NT2/D1 (cell line): Measurements from ENCODE around the gene FBXO10.

Experiments
- DNase-seq: peaks from one replicate; pipeline ENCODE4 v3.0.0-alpha.2; 2011; ENCODE audit warnings: low read depth, low spot score
- H3K27me3 ChIP-seq: 2 replicates; pipeline ENCODE4 v1.6.0; 2011; ENCODE audit warnings: mild to moderate bottlenecking; ENCODE audit not compliant: insufficient read length, insufficient read depth
- H3K36me3 ChIP-seq: 2 replicates; pipeline ENCODE4 v1.6.1; 2011; ENCODE audit warnings: mild to moderate bottlenecking, low read length, mixed read lengths; ENCODE audit not compliant: insufficient read depth, insufficient read length
- H3K4me1 ChIP-seq: 2 replicates; pipeline ENCODE4 v1.5.1; 2011; ENCODE audit not compliant: insufficient read depth, insufficient read length
- H3K4me3 ChIP-seq: 2 replicates; pipeline ENCODE4 v1.5.1; 2011; ENCODE audit warnings: low read depth; ENCODE audit not compliant: insufficient read length
- H3K9ac ChIP-seq: 2 replicates; pipeline ENCODE4 v1.6.0; 2011; ENCODE audit warnings: low read depth; ENCODE audit not compliant: insufficient read length
- H3K9me3 ChIP-seq: 2 replicates; pipeline ENCODE4 v1.5.1; 2011; ENCODE audit warnings: mild to moderate bottlenecking, low read length; ENCODE audit not compliant: insufficient read depth
- SUZ12 ChIP-seq: IDR thresholded peaks from 2 replicates; pipeline ENCODE4 v1.6.1; 2011; ENCODE audit not compliant: insufficient read length, insufficient read depth; ENCODE audit errors: extremely low read depth
- YY1 ChIP-seq: IDR thresholded peaks from 2 replicates; pipeline ENCODE4 v1.6.1; 2011; ENCODE audit not compliant: insufficient read length, insufficient read depth
- ZNF274 ChIP-seq: IDR thresholded peaks from 2 replicates; pipeline ENCODE4 v1.6.1; 2011; ENCODE audit warnings: mild to moderate bottlenecking, low read depth, low read length

Gene FBXO10

DNA sequence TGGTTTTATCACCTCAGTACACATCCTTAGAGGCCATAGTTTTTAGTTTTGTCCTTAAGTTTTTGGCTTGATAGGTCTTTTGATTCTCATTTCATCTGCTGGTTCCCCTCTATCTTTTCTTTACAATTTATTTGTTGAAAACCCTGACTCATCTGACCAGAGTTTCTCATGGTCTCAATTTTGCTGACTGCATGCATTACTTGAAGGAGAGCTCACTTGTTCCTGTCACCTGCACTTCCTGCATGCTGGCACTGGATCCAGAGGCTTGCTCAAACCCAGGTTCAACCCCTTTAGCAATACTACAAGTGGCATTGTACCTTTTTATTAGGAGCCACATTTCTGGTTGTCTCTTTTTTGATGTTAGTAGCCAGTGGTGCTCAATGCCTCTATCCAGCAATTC is 26.7 kb downstream of the FBXO10 start:
- DNase-seq: no peak
- Histone ChIP-seq H3K9me3 (no peaks in the 10 kb centered on the region), H3K36me3 (peaks cover 4% of the 10 kb centered on the region), H3K9ac (no peak overlapping the region), H3K27me3 (no peaks in the 10 kb centered on the region), H3K4me3 (no peak overlapping the region), H3K4me1 (no peaks in the 10 kb centered on the region)
- no peak for TF ChIP-seq YY1
- TF ChIP-seq SUZ12: no peak
- TF ChIP-seq ZNF274: no peak

DNA sequence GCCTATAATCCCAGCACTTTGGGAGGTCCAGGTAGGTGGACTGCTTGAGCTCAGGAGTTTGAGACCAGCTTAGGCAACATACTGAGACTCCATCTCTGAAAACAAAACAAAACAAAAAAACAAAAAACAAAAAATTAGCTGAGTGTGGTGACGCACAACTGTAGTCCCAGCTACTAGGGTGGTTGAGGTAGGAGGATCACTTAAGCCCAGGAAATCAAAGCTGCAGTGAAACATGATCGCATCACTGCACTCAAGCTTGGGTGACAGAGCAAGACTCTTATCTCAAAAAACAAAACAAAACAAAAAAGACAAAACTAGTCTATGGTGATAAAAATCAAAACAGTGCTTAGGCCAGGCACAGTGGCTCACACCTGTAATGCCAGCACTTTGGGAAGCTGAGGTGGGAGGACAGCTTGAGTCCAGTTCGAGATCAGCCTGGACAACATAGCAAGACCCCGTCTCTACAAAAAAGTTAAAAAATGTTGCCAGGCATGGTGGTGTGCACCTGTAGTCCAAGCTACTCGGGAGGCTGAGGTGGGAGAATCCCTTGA is 28.8 kb downstream of the FBXO10 start:
- H3K27me3 ChIP-seq: no peaks in the 10 kb centered on the region

DNA sequence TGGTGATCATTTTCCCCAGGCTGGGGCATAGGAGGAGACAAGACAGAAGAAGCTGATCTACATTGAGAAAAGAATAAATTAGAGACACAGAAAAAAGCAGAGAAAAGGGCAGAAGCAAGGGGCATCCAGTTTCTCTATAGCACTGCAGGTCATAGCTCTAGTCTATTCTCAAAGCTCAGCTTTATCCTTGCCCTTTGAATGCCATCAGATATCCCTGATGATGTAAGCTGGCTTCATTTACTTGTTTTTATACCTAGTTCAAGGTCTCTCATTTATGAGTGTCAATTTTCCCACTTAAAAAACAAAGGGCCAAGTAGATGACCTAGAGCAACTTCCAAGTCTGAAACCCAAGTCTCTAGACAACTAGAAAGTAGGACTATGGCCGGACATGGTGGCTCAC is 32.7 kb downstream of the FBXO10 start:
- Histone ChIP-seq H3K4me3 (no peak overlapping the region), H3K9ac (no peak overlapping the region), H3K36me3 (peaks cover 37% of the 10 kb centered on the region), H3K4me1 (no peaks in the 10 kb centered on the region), H3K9me3 (no peaks in the 10 kb centered on the region), H3K27me3 (no peaks in the 10 kb centered on the region)
- no peak for DNase-seq
- no peak for TF ChIP-seq SUZ12
- no peak for TF ChIP-seq YY1
- TF ChIP-seq ZNF274: no peak

More for the DNA sequence above, 28.8 kb downstream of the FBXO10 start:
- H3K36me3 ChIP-seq: peaks cover 4% of the 10 kb centered on the region
- no peak overlapping the region for H3K4me3 ChIP-seq
- no peaks in the 10 kb centered on the region for H3K4me1 ChIP-seq
- TF ChIP-seq YY1 (no peak), SUZ12 (no peak), ZNF274 (no peak)
- no peaks in the 10 kb centered on the region for H3K9me3 ChIP-seq
- H3K9ac ChIP-seq: no peak overlapping the region
- DNase-seq: no peak

DNA sequence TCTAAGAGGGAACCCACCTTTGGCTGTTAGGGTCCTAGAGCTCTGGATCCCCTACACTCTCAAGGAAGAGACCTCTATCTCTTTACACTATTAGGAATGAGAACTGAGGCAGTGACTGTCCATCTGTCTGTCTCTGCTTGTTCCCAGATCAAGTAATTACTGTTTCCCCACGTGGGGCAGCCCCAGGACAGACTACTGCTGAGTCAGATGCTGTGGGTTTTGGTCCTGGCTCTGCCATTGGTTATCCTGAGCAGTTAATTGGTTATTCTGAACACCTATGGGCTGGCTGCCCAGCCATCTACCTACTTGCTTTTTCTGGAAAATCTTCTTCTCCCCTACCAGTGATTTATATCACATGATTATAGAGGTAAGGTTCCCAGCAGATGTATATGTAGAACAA is 33.3 kb downstream of the FBXO10 start:
- Histone ChIP-seq H3K36me3 (peaks cover 41% of the 10 kb centered on the region), H3K27me3 (no peaks in the 10 kb centered on the region)
- TF ChIP-seq ZNF274: no peak
- no peak for TF ChIP-seq YY1
- no peak for TF ChIP-seq SUZ12

DNA sequence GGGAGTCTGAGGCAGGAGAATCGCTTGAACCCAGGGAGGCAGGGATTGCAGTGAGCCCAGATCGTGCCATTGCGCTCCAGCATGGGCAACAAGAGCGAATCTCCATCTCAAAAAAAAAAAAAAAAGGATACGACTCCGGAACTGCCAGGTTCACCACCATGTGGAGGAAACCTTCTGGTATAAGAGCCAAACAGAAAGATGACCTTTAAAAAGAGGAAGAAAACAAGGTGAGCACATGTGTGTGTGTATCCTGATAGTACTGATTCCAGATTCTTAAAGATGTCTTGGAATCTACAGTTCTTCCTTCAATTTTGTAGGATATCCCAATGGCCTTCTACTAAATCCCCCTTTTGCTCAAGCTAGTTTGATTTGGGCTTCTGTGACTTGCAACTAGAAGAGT is 33.7 kb downstream of the FBXO10 start:
- no peak overlapping the region for H3K4me3 ChIP-seq
- H3K27me3 ChIP-seq: no peaks in the 10 kb centered on the region
- no peak overlapping the region for H3K9ac ChIP-seq
- DNase-seq: no peak
- H3K9me3 ChIP-seq: no peaks in the 10 kb centered on the region
- no peaks in the 10 kb centered on the region for H3K4me1 ChIP-seq
- peaks cover 45% of the 10 kb centered on the region for H3K36me3 ChIP-seq
- TF ChIP-seq SUZ12 (no peak), ZNF274 (no peak), YY1 (no peak)

More for the DNA sequence above, 33.3 kb downstream of the FBXO10 start:
- Histone ChIP-seq H3K9ac (no peak overlapping the region), H3K9me3 (no peaks in the 10 kb centered on the region), H3K4me1 (no peaks in the 10 kb centered on the region), H3K4me3 (no peak overlapping the region)
- DNase-seq: no peak

DNA sequence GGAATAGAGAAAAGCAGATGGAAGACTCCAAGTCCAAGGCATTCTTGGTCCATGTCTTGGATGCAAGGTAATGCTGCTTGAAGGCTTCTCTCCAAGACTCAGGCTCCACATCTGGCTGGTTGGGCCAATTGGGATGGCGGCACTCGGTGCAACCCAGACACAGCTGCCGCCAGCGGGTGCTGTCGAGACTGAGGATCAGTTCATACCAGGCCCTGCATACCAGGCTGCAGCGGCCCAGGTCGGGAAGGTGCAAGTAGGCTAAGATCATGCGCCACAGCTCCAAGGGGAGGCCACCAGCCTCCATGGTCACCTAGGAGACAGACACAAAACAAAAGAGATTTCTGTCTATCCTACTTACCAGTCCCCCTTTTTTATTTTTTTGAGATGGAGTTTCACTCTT is 34.7 kb downstream of the FBXO10 start:
- Histone ChIP-seq H3K4me1 (no peaks in the 10 kb centered on the region), H3K9me3 (no peaks in the 10 kb centered on the region), H3K27me3 (no peaks in the 10 kb centered on the region), H3K4me3 (no peak overlapping the region), H3K36me3 (peaks cover 55% of the 10 kb centered on the region), H3K9ac (no peak overlapping the region)
- no peak for DNase-seq
- TF ChIP-seq ZNF274: no peak
- no peak for TF ChIP-seq YY1
- TF ChIP-seq SUZ12: no peak

DNA sequence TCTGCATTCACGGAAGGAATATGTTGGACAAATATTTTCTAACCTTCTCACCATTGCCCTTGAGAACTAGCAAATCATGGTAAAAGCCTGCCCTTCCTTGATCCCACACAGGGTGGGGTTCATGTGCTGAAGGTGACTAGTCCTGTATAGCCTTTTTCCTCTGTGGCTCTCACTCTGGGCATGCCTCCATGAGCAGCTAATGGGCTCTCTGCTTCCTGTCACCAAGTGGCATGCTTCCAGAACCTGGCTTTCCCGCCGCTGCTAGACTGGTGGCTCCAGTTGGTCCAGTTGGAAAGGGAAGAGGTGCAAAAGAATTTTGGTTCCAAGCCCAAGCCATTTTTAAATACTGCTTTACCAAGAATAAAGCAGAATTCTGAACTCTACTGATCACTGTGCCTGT is 35.5 kb downstream of the FBXO10 start:
- TF ChIP-seq YY1: no peak
- no peak for TF ChIP-seq ZNF274
- TF ChIP-seq SUZ12: no peak
- Histone ChIP-seq H3K27me3 (no peaks in the 10 kb centered on the region), H3K4me3 (no peak overlapping the region), H3K9ac (no peak overlapping the region), H3K9me3 (no peaks in the 10 kb centered on the region), H3K4me1 (no peaks in the 10 kb centered on the region), H3K36me3 (peaks cover 60% of the 10 kb centered on the region)
- no peak for DNase-seq
